ENCODE measurements around the gene GDF9.

GDF9 gene

GRCh38 chr5:132834057-132834456 is 32.2 kb downstream of the GDF9 start:
- DNase-seq = no peak

- no peak for DNase-seq
Observed at GRCh38 chr5:132832612-132833011, 33.7 kb downstream of the GDF9 start.

- DNase-seq = no peak
Observed at GRCh38 chr5:132831095-132831860, 35.0 kb downstream of the GDF9 start.

- no peak for DNase-seq
Observed at GRCh38 chr5:132830436-132831094, 35.7 kb downstream of the GDF9 start, which contains the start of gene SHROOM1. Gene SHROOM1 (minus strand): TSS chr5:132830647. CDS start chr5:132826140, 4,507 bp downstream.

GRCh38 chr5:132829742-132830435 is 36.4 kb downstream of the GDF9 start:
- peak; percentile 54 for DNase-seq

GRCh38 chr5:132828846-132829494 is 37.3 kb downstream of the GDF9 start:
- DNase-seq = no peak

- no peak for DNase-seq
Observed at GRCh38 chr5:132827943-132828673, 38.2 kb downstream of the GDF9 start.

GRCh38 chr5:132826424-132827082 is 39.7 kb downstream of the GDF9 start:
- DNase-seq = no peak

- no peak for DNase-seq
Observed at GRCh38 chr5:132825834-132826391, 40.4 kb downstream of the GDF9 start.

GRCh38 chr5:132825033-132825833 is 41.0 kb downstream of the GDF9 start:
- DNase-seq = no peak

GRCh38 chr5:132824426-132824825 is 41.8 kb downstream of the GDF9 start:
- DNase-seq = no peak

GRCh38 chr5:132823481-132824050 is 42.7 kb downstream of the GDF9 start:
- no peak for DNase-seq

GRCh38 chr5:132822650-132823480 is 43.4 kb downstream of the GDF9 start:
- no peak for DNase-seq

- DNase-seq = no peak
Observed at GRCh38 chr5:132821791-132822190, 44.5 kb downstream of the GDF9 start.

GRCh38 chr5:132821350-132821749 is 44.9 kb downstream of the GDF9 start:
- DNase-seq = no peak

GRCh38 chr5:132820162-132820754 is 46.0 kb downstream of the GDF9 start:
- DNase-seq = peak; percentile 75

GRCh38 chr5:132819468-132819867 is 46.8 kb downstream of the GDF9 start:
- no peak for DNase-seq

- no peak for DNase-seq
Observed at GRCh38 chr5:132817011-132817410, 49.3 kb downstream of the GDF9 start.

GRCh38 chr5:132816554-132816953 is 49.7 kb downstream of the GDF9 start:
- DNase-seq = no peak

All from central memory CD4-positive, alpha-beta T cell (primary cell).